GM12878 (cell line): Measurements from ENCODE around the gene PDE10A. TPM values are rescaled to one million over a fixed set of nuclear protein-coding genes. Genes with fewer than 3 reads are reported as not detected.

ENCODE experiments used
- ATAC-seq: fragments of 200-7000 bp; cut with Tn5 transposase; 3 replicates; pipeline ENCODE4 v1.9.1; 2020; ENCODE audit warnings: mild to moderate bottlenecking, moderate library complexity
- BruUV-seq: library from RNA; stranded (reverse); fragments of 400-500 nt; replicated peaks from 2 replicates; lab custom pipeline; 2021; lab: Mats Ljungman, UMichigan
- CTCF ChIA-PET: fragments of 300-600 bp; sonication (Branson Sonifier 250); formaldehyde crosslinking; extraction: SDS; loops from one replicate; lab custom pipeline; 2021; ENCODE audit warnings: inconsistent platforms; lab: Yijun Ruan, JAX
- POLR2A ChIA-PET: fragments of 350-600 bp; formaldehyde crosslinking; extraction: SDS; loops from one replicate; lab custom pipeline; 2021; ENCODE audit warnings: inconsistent platforms; lab: Charles Lee
- RAD21 ChIA-PET: fragments of 300-600 bp; sonication (Branson Sonifier 250); formaldehyde crosslinking; loops from one replicate; lab custom pipeline; 2023; ENCODE audit warnings: antibody characterized with exemption; ENCODE audit not compliant: unreplicated experiment; lab: Charles Lee
- SMC1A ChIA-PET: fragments of 300-600 bp; sonication (Branson Sonifier 250); formaldehyde crosslinking; loops from one replicate; lab custom pipeline; 2023; ENCODE audit not compliant: unreplicated experiment, uncharacterized antibody; lab: Charles Lee
- DNase-seq: peaks from one replicate; pipeline ENCODE4 v3.0.0-alpha.2; 2011; ENCODE audit warnings: low read depth, low spot score
- FAIRE-seq: peaks from 3 replicates; lab custom pipeline; 2011; peaks lifted over from hg19 to GRCh38; lab: Jason Lieb, UNC
- H2AFZ ChIP-seq: 2 replicates; pipeline ENCODE4 v1.6.0; 2011; ENCODE audit warnings: low read depth, low read length, control low read depth; ENCODE audit not compliant: control insufficient read depth
- H3K27ac ChIP-seq: 2 replicates; pipeline ENCODE4 v1.5.1; 2011; ENCODE audit warnings: control low read depth; ENCODE audit not compliant: control insufficient read depth, insufficient read depth
- H3K27me3 ChIP-seq, 2 experiments: replicated peaks in 1 of 2; 2 replicates each; pipeline versions ENCODE4 v1.6.0 to v1.6.1; 2011; ENCODE audit warnings: low read length in 1 of 2; ENCODE audit not compliant: control insufficient read depth in 2 of 2, insufficient read depth in 2 of 2
- H3K36me3 ChIP-seq, 2 experiments: 2 replicates each; pipeline ENCODE4 v1.5.1; 2011; ENCODE audit warnings: low read length in 1 of 2; ENCODE audit not compliant: control insufficient read depth in 2 of 2, insufficient read depth in 2 of 2
- H3K4me1 ChIP-seq: 2 replicates; pipeline ENCODE4 v1.6.1; 2011; ENCODE audit warnings: mild to moderate bottlenecking, low read length, moderate library complexity, mixed read lengths; ENCODE audit not compliant: control insufficient read depth, insufficient read depth
- H3K4me2 ChIP-seq: 2 replicates; pipeline ENCODE4 v1.6.0; 2011; ENCODE audit warnings: control low read depth; ENCODE audit not compliant: control insufficient read depth, insufficient read depth
- H3K4me3 ChIP-seq: fragments of 200-600 bp; sonication (generic); 2 replicates; pipeline ENCODE4 v1.5.1; 2016
- H3K79me2 ChIP-seq: 2 replicates; pipeline ENCODE4 v1.6.0; 2011; ENCODE audit warnings: low read length; ENCODE audit not compliant: control insufficient read depth, insufficient read depth
- H3K9ac ChIP-seq: 2 replicates; pipeline ENCODE4 v1.8.0; 2011; ENCODE audit warnings: low read length, control low read depth, mixed read lengths; ENCODE audit not compliant: control insufficient read depth, insufficient read depth
- H3K9me3 ChIP-seq: replicated peaks from 3 replicates; pipeline ENCODE4 v1.5.1; 2011; ENCODE audit warnings: mild to moderate bottlenecking, low read length; ENCODE audit not compliant: control insufficient read depth, insufficient read depth
- H4K20me1 ChIP-seq: 2 replicates; pipeline ENCODE4 v1.6.0; 2011; ENCODE audit not compliant: control insufficient read depth, insufficient read depth
- ETV6 ChIP-seq, 2 experiments: fragments of 450-650 bp in 1 of 2; IDR thresholded peaks in 1 of 2; conservative IDR thresholded peaks in 1 of 2; 2 replicates each; pipeline ENCODE4 v1.6.1; 2014; ENCODE audit warnings: antibody characterized with exemption in 1 of 2, borderline replicate concordance in 1 of 2, low read depth in 1 of 2, mild to moderate bottlenecking in 1 of 2, moderate library complexity in 1 of 2
- EZH2 ChIP-seq: IDR thresholded peaks from 2 replicates; pipeline ENCODE4 v1.6.1; 2012; ENCODE audit warnings: low read depth, mild to moderate bottlenecking, control low read depth, inconsistent platforms, low read length, borderline replicate concordance; ENCODE audit not compliant: control insufficient read depth
- FOXM1 ChIP-seq: IDR thresholded peaks from 2 replicates; pipeline ENCODE4 v1.6.1; 2012; ENCODE audit warnings: low read depth, mild to moderate bottlenecking, inconsistent platforms, low read length, moderate library complexity
- IKZF2 ChIP-seq, 2 experiments: fragments of 450-650 bp; IDR thresholded peaks; 2 replicates each; pipeline ENCODE4 v1.6.1; 2017; ENCODE audit warnings: mild to moderate bottlenecking in 2 of 2, moderate library complexity in 2 of 2
- JUNB ChIP-seq: IDR thresholded peaks from 2 replicates; pipeline ENCODE4 v1.6.1; 2016; ENCODE audit warnings: antibody characterized with exemption, mild to moderate bottlenecking
- MLLT1 ChIP-seq: fragments of 450-650 bp; IDR thresholded peaks from 2 replicates; pipeline ENCODE4 v1.6.1; 2016; ENCODE audit warnings: mild to moderate bottlenecking
- MYB ChIP-seq: fragments of 150-350 bp; IDR thresholded peaks from 2 replicates; pipeline ENCODE4 v1.6.1; 2014; ENCODE audit warnings: mild to moderate bottlenecking, low read depth, low read length, borderline replicate concordance
- NFYB ChIP-seq: IDR thresholded peaks from 2 replicates; pipeline ENCODE4 v1.6.1; 2011; ENCODE audit warnings: low read depth, mild to moderate bottlenecking, low read length, improper control_type of control experiment, moderate library complexity; ENCODE audit not compliant: insufficient read depth
- NR2C1 ChIP-seq: fragments of 450-650 bp; IDR thresholded peaks from 2 replicates; pipeline ENCODE4 v1.6.1; 2017; ENCODE audit warnings: antibody characterized with exemption, mild to moderate bottlenecking, moderate library complexity
- PAX8 ChIP-seq: fragments of 450-650 bp; IDR thresholded peaks from 2 replicates; pipeline ENCODE4 v1.6.1; 2017; ENCODE audit warnings: mild to moderate bottlenecking, moderate library complexity
- RCOR1 ChIP-seq: conservative IDR thresholded peaks from 2 replicates; pipeline ENCODE4 v1.6.1; 2012; ENCODE audit warnings: low read depth, low read length, improper control_type of control experiment
- SPI1 ChIP-seq: IDR thresholded peaks from 2 replicates; pipeline ENCODE4 v1.6.1; 2011; ENCODE audit warnings: low read depth, mild to moderate bottlenecking, low read length, moderate library complexity, borderline replicate concordance; ENCODE audit not compliant: insufficient read depth
- SUPT20H ChIP-seq: IDR thresholded peaks from 2 replicates; pipeline ENCODE4 v1.6.1; 2011; ENCODE audit warnings: low read depth, mild to moderate bottlenecking, low read length, moderate library complexity, borderline replicate concordance; ENCODE audit not compliant: control insufficient read depth
- ZNF384 ChIP-seq: IDR thresholded peaks from 2 replicates; pipeline ENCODE4 v1.6.1; 2012; ENCODE audit warnings: low read depth, mild to moderate bottlenecking, low read length, improper control_type of control experiment, borderline replicate concordance
- WGBS: methylation state at CpG from one replicate; pipeline ENCODE4 v1.1.6; 2016; ENCODE audit warnings: low lambda C conversion rate; ENCODE audit not compliant: insufficient replicate concordance, insufficient coverage; ENCODE audit errors: missing lambda C conversion rate; 5-methylcytosine and 5-hydroxymethylcytosine counted together
- in situ Hi-C: fragments of 300-500 bp; cut with MboI; formaldehyde crosslinking; loops from 9 replicates; pipeline ENCODE4 v1.14.3; 2018; ENCODE audit warnings: mixed read lengths
- intact Hi-C: fragments of 100-400 bp; cut with micrococcal nuclease; formaldehyde crosslinking; loops from one replicate; pipeline ENCODE4 v1.14.2; 2022; ENCODE audit not compliant: unreplicated experiment
- polyA plus RNA-seq, 11 experiments: library from polyadenylated mRNA; depleted of rRNA in 4 of 11; unstranded in 6 of 11; stranded (reverse) in 5 of 11; fragments of >200 nt; fragmentation: Nextera tagmentation in 4 of 11; fragmentation: Illumina TruSeq in 1 of 11; extraction: Ambion mirVana in 4 of 11; extraction: Trizol in 1 of 11; gene quantifications; 1 replicate in 1 of 11; 2 replicates in 10 of 11; pipeline versions ENCODE4 v1.2.1 to v1.2.3, GENCODE V29; 2011 to 2016; ENCODE audit warnings: inconsistent platforms in 2 of 11, missing spikeins in 2 of 11, low read depth in 1 of 11
- total RNA-seq, 4 experiments: library from RNA; depleted of rRNA in 3 of 4; stranded (reverse); fragments of >200 nt in 3 of 4; fragmentation: Illumina TruSeq in 1 of 4; extraction: Trizol in 1 of 4; gene quantifications; 2 replicates each; pipeline versions ENCODE4 v1.2.1 to v1.2.3, GENCODE V29; 2013 to 2021
- TF ChIP-seq, protein P1 (sequence below): IDR thresholded peaks from 2 replicates; pipeline ENCODE4 v1.6.1; 2011; ENCODE audit warnings: borderline replicate concordance, low read depth, mild to moderate bottlenecking, moderate library complexity, mixed read lengths, low read length; ENCODE audit not compliant: insufficient read depth; ENCODE audit errors: extremely low read length
- TF ChIP-seq, protein P2 (sequence below): IDR thresholded peaks from 2 replicates; pipeline ENCODE4 v1.6.1; 2012; ENCODE audit warnings: low read depth, low read length, improper control_type of control experiment
- TF ChIP-seq, protein P3 (sequence below): IDR thresholded peaks from 2 replicates; pipeline ENCODE4 v1.6.1; 2011; ENCODE audit warnings: low read depth, low read length, improper control_type of control experiment, borderline replicate concordance

The PDE10A gene
- total and polyA plus RNA-seq, 10 of the 15 experiments (the other 5 are each of a cell fraction or from before 2014, with no cell fraction given): under 0.01 to 1.3 (median 0.03) TPM; not detected in 2

DNA sequence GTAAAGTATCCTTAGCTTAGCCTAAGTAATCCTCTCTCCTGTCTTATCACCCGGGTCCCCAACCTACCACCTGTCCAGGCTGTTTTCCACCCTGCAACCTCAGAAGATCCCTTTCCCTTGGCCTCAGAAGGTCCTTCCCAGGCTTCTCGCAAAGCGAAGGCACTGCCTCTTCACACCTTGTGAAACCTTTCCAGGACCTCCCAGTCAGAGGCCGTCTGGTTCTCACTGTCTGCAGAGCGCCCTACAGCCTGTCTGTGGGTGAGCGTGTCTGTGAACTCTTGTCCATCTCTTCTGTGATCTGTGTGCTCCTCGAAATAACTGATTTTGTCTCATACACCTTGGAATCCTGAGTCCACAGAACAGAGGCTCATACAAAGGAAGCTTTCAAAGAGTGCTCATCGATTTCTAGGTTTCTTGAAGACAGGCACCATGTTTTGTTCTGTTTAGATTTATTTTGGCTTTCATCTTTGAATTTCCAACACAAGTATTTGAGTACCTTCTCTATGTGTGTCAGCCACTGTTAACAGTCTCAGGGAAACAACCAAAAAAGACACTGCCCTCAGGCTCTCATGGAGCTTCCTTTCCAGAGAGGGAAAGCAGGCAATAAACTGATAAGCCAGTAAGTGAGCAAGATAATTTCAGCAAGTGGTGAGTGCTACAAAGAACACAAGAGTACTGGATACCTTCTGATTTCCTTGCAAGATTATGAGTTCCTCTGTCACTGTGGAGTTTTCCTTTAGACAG, 6.3 kb downstream of the PDE10A start:
- no peaks in the 10 kb centered on the region for H3K36me3 ChIP-seq
- H3K9ac ChIP-seq: no peak overlapping the region
- intact Hi-C loops (no loop called here), in situ Hi-C loops (no loop called here)
- 15% methylated on average over 8 of the region's 8 CpGs for WGBS
- DNase-seq: no peak
- POLR2A ChIA-PET: no interaction called here
- SMC1A ChIA-PET: interaction anchor here (0.8 to 0.9 kb wide), 2 partner anchors 27 to 57 kb away, joined by 3 read pairs; no protein-coding TSS in a partner anchor
- H3K9me3 ChIP-seq: no peaks in the 10 kb centered on the region
- H3K79me2 ChIP-seq: no peaks in the 10 kb centered on the region
- H3K4me2 ChIP-seq: no peak overlapping the region
- CTCF ChIA-PET: no interaction called here
- H3K27ac ChIP-seq: no peak overlapping the region
- no peaks in the 10 kb centered on the region for H4K20me1 ChIP-seq
- FAIRE-seq: no peak
- no peak overlapping the region for H2AFZ ChIP-seq
- RAD21 ChIA-PET: no interaction called here
- BruUV-seq: no TSS peak
- H3K4me1 ChIP-seq: no peaks in the 10 kb centered on the region
- H3K4me3 ChIP-seq: no peak overlapping the region
- ATAC-seq: no peak
- H3K27me3 ChIP-seq: peaks cover 0 to 6% of the 10 kb centered on the region in 2 experiments; a peak in 2 of 4 replicates
- TF ChIP-seq RCOR1: no peak
- TF ChIP-seq SUPT20H: no peak
- TF ChIP-seq PAX8: no peak
- no peak for TF ChIP-seq JUNB
- no peak for TF ChIP-seq FOXM1
- no peak for TF ChIP-seq IKZF2 (IDR thresholded peaks at IDR 0.05)
- TF ChIP-seq, protein P1, sequence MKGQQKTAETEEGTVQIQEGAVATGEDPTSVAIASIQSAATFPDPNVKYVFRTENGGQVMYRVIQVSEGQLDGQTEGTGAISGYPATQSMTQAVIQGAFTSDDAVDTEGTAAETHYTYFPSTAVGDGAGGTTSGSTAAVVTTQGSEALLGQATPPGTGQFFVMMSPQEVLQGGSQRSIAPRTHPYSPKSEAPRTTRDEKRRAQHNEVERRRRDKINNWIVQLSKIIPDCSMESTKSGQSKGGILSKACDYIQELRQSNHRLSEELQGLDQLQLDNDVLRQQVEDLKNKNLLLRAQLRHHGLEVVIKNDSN: no peak
- TF ChIP-seq, protein P2, sequence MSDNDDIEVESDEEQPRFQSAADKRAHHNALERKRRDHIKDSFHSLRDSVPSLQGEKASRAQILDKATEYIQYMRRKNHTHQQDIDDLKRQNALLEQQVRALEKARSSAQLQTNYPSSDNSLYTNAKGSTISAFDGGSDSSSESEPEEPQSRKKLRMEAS: no peak
- TF ChIP-seq MYB: no peak
- TF ChIP-seq NR2C1: no peak
- TF ChIP-seq MLLT1: no peak
- TF ChIP-seq, protein P3, sequence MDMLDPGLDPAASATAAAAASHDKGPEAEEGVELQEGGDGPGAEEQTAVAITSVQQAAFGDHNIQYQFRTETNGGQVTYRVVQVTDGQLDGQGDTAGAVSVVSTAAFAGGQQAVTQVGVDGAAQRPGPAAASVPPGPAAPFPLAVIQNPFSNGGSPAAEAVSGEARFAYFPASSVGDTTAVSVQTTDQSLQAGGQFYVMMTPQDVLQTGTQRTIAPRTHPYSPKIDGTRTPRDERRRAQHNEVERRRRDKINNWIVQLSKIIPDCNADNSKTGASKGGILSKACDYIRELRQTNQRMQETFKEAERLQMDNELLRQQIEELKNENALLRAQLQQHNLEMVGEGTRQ: no peak
- TF ChIP-seq ZNF384: no peak
- no peak for TF ChIP-seq SPI1
- no peak for TF ChIP-seq ETV6 (conservative IDR thresholded peaks at IDR 0.05 in 1 of 2, IDR thresholded peaks at IDR 0.05 in 1 of 2; ENCODE audit: borderline replicate concordance in 1 of 2, low read depth in 1 of 2)
- TF ChIP-seq NFYB: no peak
- no peak for TF ChIP-seq EZH2
